CD4-positive, alpha-beta memory T cell (primary cell): ENCODE results near the gene VIPR2. TPM values are rescaled to one million over a fixed set of nuclear protein-coding genes. Genes with fewer than 3 reads are reported as not detected.

Experiments used
- CTCF ChIA-PET: fragments of 350-600 bp; sonication (Branson Sonifier 250); formaldehyde crosslinking; loops from one replicate; lab custom pipeline; 2021; ENCODE audit warnings: inconsistent platforms; ENCODE audit not compliant: partially characterized antibody; lab: Charles Lee
- POLR2A ChIA-PET: fragments of 350-600 bp; sonication (Branson Sonifier 250); formaldehyde crosslinking; loops from one replicate; lab custom pipeline; 2021; ENCODE audit not compliant: partially characterized antibody; lab: Charles Lee
- DNase-seq, 5 donors: peaks; one replicate each; pipeline versions ENCODE4 v3.0.0 to v3.0.0-alpha.2; 2020 to 2022; ENCODE audit warnings: mixed read lengths in 1 of 5
- H3K27ac ChIP-seq: one replicate; pipeline ENCODE4 v1.7.0; 2013; ENCODE audit warnings: low read depth, low read length
- H3K27me3 ChIP-seq: 2 replicates; pipeline ENCODE4 v1.7.0; 2013; ENCODE audit warnings: mild to moderate bottlenecking, low read length, moderate library complexity; ENCODE audit not compliant: insufficient read depth
- H3K36me3 ChIP-seq: 2 replicates; pipeline ENCODE4 v1.7.0; 2013; ENCODE audit warnings: mild to moderate bottlenecking, low read length, moderate library complexity; ENCODE audit not compliant: insufficient read depth
- H3K4me1 ChIP-seq: 2 replicates; pipeline ENCODE4 v1.7.0; 2013; ENCODE audit warnings: mild to moderate bottlenecking, low read length, moderate library complexity; ENCODE audit not compliant: insufficient read depth
- H3K4me3 ChIP-seq, 2 donors: one replicate each; pipeline ENCODE4 v1.7.0; 2013; ENCODE audit warnings: low read length in 2 of 2, mild to moderate bottlenecking in 1 of 2
- H3K9me3 ChIP-seq, 2 donors: one replicate each; pipeline ENCODE4 v1.7.0; 2013; ENCODE audit warnings: low read length in 2 of 2, control low read depth in 1 of 2; ENCODE audit not compliant: control insufficient read depth in 1 of 2
- H3K27ac Mint-ChIP-seq, 7 donors: one replicate each; pipeline ENCODE4 v1.8.0; 2020 to 2021; ENCODE audit warnings: mixed read lengths in 7 of 7, mild to moderate bottlenecking in 6 of 7, inconsistent platforms in 3 of 7, moderate library complexity in 3 of 7
- H3K27me3 Mint-ChIP-seq, 2 donors: one replicate each; pipeline ENCODE4 v1.8.0; 2020 to 2021; ENCODE audit warnings: mixed read lengths in 2 of 2
- H3K36me3 Mint-ChIP-seq, 2 donors: one replicate each; pipeline ENCODE4 v1.8.0; 2020 to 2021; ENCODE audit warnings: mixed read lengths in 2 of 2, inconsistent platforms in 1 of 2, mild to moderate bottlenecking in 1 of 2
- H3K4me1 Mint-ChIP-seq, 4 donors: one replicate each; pipeline ENCODE4 v1.8.0; 2020 to 2021; ENCODE audit warnings: mixed read lengths in 4 of 4, mild to moderate bottlenecking in 1 of 4
- H3K4me3 Mint-ChIP-seq, 8 donors: one replicate each; pipeline ENCODE4 v1.8.0; 2020 to 2021; ENCODE audit warnings: mixed read lengths in 8 of 8, mild to moderate bottlenecking in 7 of 8, moderate library complexity in 6 of 8, inconsistent platforms in 3 of 8
- H3K9me3 Mint-ChIP-seq, 8 donors: one replicate each; pipeline ENCODE4 v1.8.0; 2020 to 2021; ENCODE audit warnings: mixed read lengths in 8 of 8, mild to moderate bottlenecking in 5 of 8, inconsistent platforms in 3 of 8, moderate library complexity in 1 of 8
- intact Hi-C: fragments of 100-400 bp; cut with micrococcal nuclease; formaldehyde crosslinking; loops from one replicate; pipeline ENCODE4 v1.15.1; 2023
- polyA plus RNA-seq, 2 donors: library from polyadenylated mRNA; unstranded; fragments of 300-500 nt; fragmentation: Illumina TruSeq; gene quantifications; one replicate each; pipeline ENCODE4 v1.2.3, GENCODE V29; 2021
- total RNA-seq, 2 experiments: library from RNA; stranded (reverse); gene quantifications; one replicate each; pipeline ENCODE4 v1.2.3, GENCODE V29; 2021

Gene VIPR2
- total and polyA plus RNA-seq, 4 experiments from 2014 or later: 0.15 to 0.17 TPM; not detected in 2

DNA sequence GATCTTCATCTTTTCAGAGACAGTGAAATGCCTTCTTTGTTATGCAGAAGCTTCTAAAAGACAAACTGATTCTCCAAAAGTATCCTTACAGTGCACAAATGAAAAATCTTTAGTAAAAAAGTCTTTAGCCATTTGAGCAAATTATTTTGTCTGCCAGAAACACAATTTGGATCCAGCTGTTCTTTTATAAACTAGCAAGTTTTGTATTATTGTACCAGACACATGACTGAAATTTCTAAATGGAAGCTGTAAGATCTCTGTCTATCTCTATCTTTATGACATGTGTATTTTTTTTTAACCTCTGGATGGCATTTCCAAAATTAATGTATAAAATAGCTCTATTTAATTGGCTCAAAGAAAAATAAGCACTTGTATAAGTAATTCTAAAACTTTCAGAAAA lies 68.3 kb downstream of the VIPR2 start:
- Mint-ChIP-seq H3K36me3 (no peaks in the 10 kb centered on the region), H3K4me1 (peaks cover 0 to 1% (median under 1%) of the 10 kb centered on the region in 4 donors), H3K9me3 (peaks cover 0 to 4% (median 0%) of the 10 kb centered on the region in 8 donors), H3K27me3 (peaks cover 10 to 17% of the 10 kb centered on the region in 2 donors), H3K27ac (no peak overlapping the region), H3K4me3 (no peak overlapping the region)
- H3K9me3 ChIP-seq: no peaks in the 10 kb centered on the region
- no peaks in the 10 kb centered on the region for H3K27me3 ChIP-seq
- no peaks in the 10 kb centered on the region for H3K36me3 ChIP-seq
- DNase-seq: no peak
- no peak overlapping the region for H3K4me3 ChIP-seq
- H3K27ac ChIP-seq: no peak overlapping the region
- H3K4me1 ChIP-seq: no peaks in the 10 kb centered on the region
- ChIA-PET POLR2A (interaction anchor here (0.7 kb wide), 1 partner anchor 15 kb away, joined by 3 read pairs; no protein-coding TSS in a partner anchor), CTCF (no interaction called here)
- intact Hi-C loops: no loop called here

DNA sequence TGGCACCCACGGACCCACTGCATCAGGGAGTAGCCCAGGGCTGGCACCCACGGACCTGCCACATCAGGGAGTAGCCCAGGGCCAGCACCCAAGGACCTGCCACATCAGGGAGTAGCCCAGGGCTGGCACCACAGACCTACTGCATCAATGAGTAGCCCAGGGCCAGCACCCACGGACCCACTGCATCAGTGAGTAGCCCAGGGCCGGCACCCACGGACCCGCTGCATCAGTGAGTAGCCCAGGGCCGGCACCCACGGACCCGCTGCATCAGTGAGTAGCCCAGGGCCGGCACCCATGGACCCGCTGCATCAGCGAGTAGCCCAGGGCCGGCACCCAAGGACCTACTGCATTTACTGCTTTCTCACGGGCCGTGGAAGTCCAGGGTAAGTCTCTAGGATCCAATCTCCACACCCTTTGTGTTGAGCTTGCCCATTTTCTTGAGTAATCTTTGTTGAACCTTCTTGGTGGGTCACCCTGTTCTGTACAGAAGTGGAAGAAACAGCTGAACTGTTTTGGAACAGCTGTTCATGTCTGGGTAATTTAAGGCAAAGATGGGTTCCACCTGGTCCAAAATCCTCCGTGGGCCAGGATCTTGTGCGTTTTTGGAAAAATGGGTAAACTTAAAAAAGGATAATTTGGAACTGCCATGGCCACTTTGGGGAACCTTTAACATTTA lies 69.0 kb downstream of the VIPR2 start:
- no peaks in the 10 kb centered on the region for H3K9me3 ChIP-seq
- Mint-ChIP-seq H3K27ac (no peak overlapping the region), H3K4me3 (no peak overlapping the region), H3K36me3 (no peaks in the 10 kb centered on the region), H3K4me1 (peaks cover 0 to 7% (median 5%) of the 10 kb centered on the region in 4 donors), H3K9me3 (peaks cover 0 to 4% (median 0%) of the 10 kb centered on the region in 8 donors), H3K27me3 (peaks cover 10 to 17% of the 10 kb centered on the region in 2 donors)
- no peaks in the 10 kb centered on the region for H3K27me3 ChIP-seq
- no peak overlapping the region for H3K27ac ChIP-seq
- intact Hi-C loops: no loop called here
- POLR2A ChIA-PET: interaction anchor here (0.7 kb wide), 1 partner anchor 15 kb away, joined by 3 read pairs; no protein-coding TSS in a partner anchor
- no peaks in the 10 kb centered on the region for H3K4me1 ChIP-seq
- H3K36me3 ChIP-seq: no peaks in the 10 kb centered on the region
- H3K4me3 ChIP-seq: no peak overlapping the region
- CTCF ChIA-PET: interaction anchor here (1.5 kb wide), 1 partner anchor 99 kb away, joined by 3 read pairs; no protein-coding TSS in a partner anchor
- no peak for DNase-seq

DNA sequence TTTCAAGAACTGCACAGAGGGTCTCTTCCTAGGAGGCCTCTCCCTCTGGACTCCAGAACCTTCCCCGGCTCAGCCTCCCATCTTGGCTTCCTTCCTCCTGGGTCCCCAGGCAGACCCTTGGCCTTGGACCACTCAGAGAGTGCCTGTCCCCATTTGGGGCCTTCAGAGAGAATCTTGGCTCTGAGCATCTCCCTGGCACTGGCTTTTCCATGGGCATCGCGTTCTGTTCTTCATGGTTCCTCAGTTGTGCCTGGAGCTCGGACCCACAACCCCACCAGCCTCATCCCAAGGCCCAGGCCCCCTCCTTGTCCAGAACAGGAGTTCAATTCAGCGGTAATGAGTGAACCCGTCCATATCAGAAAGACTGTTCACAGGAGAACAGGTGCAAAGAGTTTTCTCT lies 73.4 kb downstream of the VIPR2 start:
- no peaks in the 10 kb centered on the region for H3K27me3 ChIP-seq
- Mint-ChIP-seq H3K27ac (no peak overlapping the region), H3K27me3 (peaks cover 0 to 2% of the 10 kb centered on the region in 2 donors), H3K36me3 (no peaks in the 10 kb centered on the region), H3K4me3 (peak overlapping the region in 1 of 8 donors; percentile 5), H3K9me3 (peaks cover 0 to 2% (median 0%) of the 10 kb centered on the region in 8 donors), H3K4me1 (peaks cover 4 to 11% (median 7%) of the 10 kb centered on the region in 4 donors)
- no peaks in the 10 kb centered on the region for H3K4me1 ChIP-seq
- intact Hi-C loops: no loop called here
- H3K4me3 ChIP-seq: no peak overlapping the region
- H3K27ac ChIP-seq: no peak overlapping the region
- no peaks in the 10 kb centered on the region for H3K9me3 ChIP-seq
- H3K36me3 ChIP-seq: no peaks in the 10 kb centered on the region
- no peak for DNase-seq
- CTCF ChIA-PET: no interaction called here
- POLR2A ChIA-PET: no interaction called here

GRCh38 chr7:159070431-159071148 lies 74.1 kb downstream of the VIPR2 start:
- ChIA-PET POLR2A (no interaction called here), CTCF (no interaction called here)
- Histone ChIP-seq H3K4me3 (no peak overlapping the region), H3K27me3 (no peaks in the 10 kb centered on the region), H3K4me1 (no peaks in the 10 kb centered on the region), H3K36me3 (no peaks in the 10 kb centered on the region), H3K9me3 (no peaks in the 10 kb centered on the region), H3K27ac (no peak overlapping the region)
- Mint-ChIP-seq H3K27ac (peak overlapping the region in 2 of 7 donors; percentile 70 to 74), H3K4me3 (peak overlapping the region in 4 of 8 donors; percentile 2 to 33 (median 20)), H3K27me3 (peaks cover 0 to 2% of the 10 kb centered on the region in 2 donors), H3K9me3 (peaks cover 0 to 2% (median 0%) of the 10 kb centered on the region in 8 donors), H3K36me3 (no peaks in the 10 kb centered on the region), H3K4me1 (peaks cover 4 to 11% (median 7%) of the 10 kb centered on the region in 4 donors)
- DNase-seq: peak in 1 of 5 donors; percentile 6
- intact Hi-C loops: no loop called here

- Histone ChIP-seq H3K4me1 (no peaks in the 10 kb centered on the region), H3K27ac (no peak overlapping the region), H3K9me3 (no peaks in the 10 kb centered on the region), H3K27me3 (no peaks in the 10 kb centered on the region), H3K4me3 (no peak overlapping the region), H3K36me3 (no peaks in the 10 kb centered on the region)
- Mint-ChIP-seq H3K27ac (peak overlapping the region in 1 of 7 donors; percentile 85), H3K4me1 (peaks cover 4 to 11% (median 7%) of the 10 kb centered on the region in 4 donors), H3K4me3 (peak overlapping the region in 1 of 8 donors; percentile 64), H3K27me3 (peaks cover 0 to 2% of the 10 kb centered on the region in 2 donors), H3K36me3 (no peaks in the 10 kb centered on the region), H3K9me3 (peaks cover 0 to 1% (median 0%) of the 10 kb centered on the region in 8 donors)
- CTCF ChIA-PET: no interaction called here
- intact Hi-C loops: no loop called here
- POLR2A ChIA-PET: no interaction called here
- no peak for DNase-seq
These were observed 75.7 kb downstream of the VIPR2 start for GRCh38 chr7:159068893-159069448.

- intact Hi-C loops: no loop called here
- CTCF ChIA-PET: no interaction called here
- H3K27me3 Mint-ChIP-seq: peaks cover 0 to 2% of the 10 kb centered on the region in 2 donors
- H3K27ac Mint-ChIP-seq: peak overlapping the region in 1 of 7 donors; percentile 42
- no peaks in the 10 kb centered on the region for H3K36me3 Mint-ChIP-seq
- H3K4me3 ChIP-seq: no peak overlapping the region
- no peaks in the 10 kb centered on the region for H3K36me3 ChIP-seq
- H3K4me1 ChIP-seq: no peaks in the 10 kb centered on the region
- H3K4me1 Mint-ChIP-seq: peaks cover 4 to 11% (median 7%) of the 10 kb centered on the region in 4 donors
- POLR2A ChIA-PET: no interaction called here
- peak overlapping the region in 3 of 8 donors; percentile 9 to 64 (median 13) for H3K4me3 Mint-ChIP-seq
- H3K9me3 ChIP-seq: no peaks in the 10 kb centered on the region
- H3K9me3 Mint-ChIP-seq: no peaks in the 10 kb centered on the region
- H3K27me3 ChIP-seq: no peaks in the 10 kb centered on the region
- DNase-seq: no peak
- no peak overlapping the region for H3K27ac ChIP-seq
These were observed 76.2 kb downstream of the VIPR2 start for GRCh38 chr7:159068488-159068811.
